OCI-LY1 (cell line): ENCODE results near the gene FKBP1A.
"Not testable (repeated sequence)": the region's sequence is repeated elsewhere in the genome, so short reads cannot be mapped to it uniquely, and the experiment has no call there.

Experiments
- CTCF ChIP-seq: fragments of 200-600 bp; sonication (generic), shearing (Covaris generic); IDR thresholded peaks from 2 replicates; pipeline ENCODE4 v1.5.1; 2017; ENCODE audit warnings: mild to moderate bottlenecking, antibody characterized with exemption, low read length, moderate library complexity, mixed read lengths
- EZH2 ChIP-seq: fragments of 200-600 bp; sonication (generic), shearing (Covaris generic); IDR thresholded peaks from 2 replicates; pipeline ENCODE4 v1.8.0; 2017; ENCODE audit warnings: borderline replicate concordance, mixed run types, mild to moderate bottlenecking, antibody characterized with exemption, low read length, moderate library complexity, mixed read lengths

DNA sequence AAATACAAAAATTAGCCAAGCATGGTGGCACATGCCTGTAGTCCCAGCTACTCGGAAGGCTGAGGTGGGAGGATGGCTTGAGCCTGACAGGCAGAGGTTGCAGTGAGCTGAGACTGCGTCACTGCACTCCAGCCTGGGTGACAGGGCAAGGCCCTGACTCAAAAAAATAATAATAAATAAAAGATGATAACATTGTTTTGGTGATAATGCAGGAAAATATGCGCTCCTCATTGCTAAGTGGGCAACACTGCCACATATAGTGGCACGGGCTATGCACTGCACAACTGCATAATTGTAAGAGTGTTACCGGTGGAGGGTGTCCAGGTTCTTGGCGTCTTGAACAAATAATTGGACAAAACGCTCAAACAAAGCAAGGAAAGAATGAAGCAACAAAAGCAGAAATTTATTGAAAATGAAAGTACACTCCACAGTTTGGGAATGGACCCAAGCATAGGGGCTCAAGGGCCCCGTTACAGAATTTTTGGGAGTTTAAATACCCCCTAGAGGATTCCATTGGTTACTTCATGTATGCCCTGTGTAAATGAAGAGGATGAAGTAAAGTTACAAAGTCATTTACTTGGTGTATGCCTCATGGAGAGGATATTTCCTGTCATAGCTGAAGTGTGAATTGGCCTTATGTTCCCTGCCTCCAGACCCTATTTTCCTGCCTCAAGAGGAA, 49.3 kb downstream of the FKBP1A start:
- not testable (repeated sequence) for TF ChIP-seq CTCF, EZH2
